Esophagus muscularis mucosa (tissue), 4 donors: ENCODE measurements around the gene C1GALT1.

Experiments
- CTCF ChIP-seq, 3 experiments: fragments of 200-600 bp in 2 of 3; fragments of 450-650 bp in 1 of 3; sonication (generic) in 2 of 3; IDR thresholded peaks; one replicate each; pipeline ENCODE4 v1.5.1; 2017 to 2019; ENCODE audit warnings: antibody characterized with exemption in 3 of 3, mild to moderate bottlenecking in 2 of 3, moderate library complexity in 1 of 3
- EP300 ChIP-seq: sonication (generic); formaldehyde crosslinking; IDR thresholded peaks from one replicate; pipeline ENCODE4 v1.6.1; 2017; ENCODE audit warnings: antibody characterized with exemption
- POLR2A ChIP-seq: fragments of 450-650 bp; IDR thresholded peaks from one replicate; pipeline ENCODE4 v1.6.1; 2017; ENCODE audit warnings: antibody characterized with exemption, moderate library complexity, mild to moderate bottlenecking, low read depth

GRCh38 chr7:7221599-7222038, 39.3 kb downstream of the C1GALT1 start:
- TF ChIP-seq CTCF (IDR thresholded peaks at IDR 0.05) (no peak), POLR2A (no peak), EP300 (no peak)
